Gastrocnemius medialis (tissue), 4 donors: ENCODE measurements around the gene PDE7B.

Experiments used
- POLR2A ChIP-seq, 2 donors: fragments of 450-650 bp; IDR thresholded peaks; one replicate each; pipeline ENCODE4 v1.6.1; 2017; ENCODE audit warnings: antibody characterized with exemption in 2 of 2, mild to moderate bottlenecking in 2 of 2, moderate library complexity in 2 of 2
- TF ChIP-seq, protein P1 (sequence below), 5 experiments: fragments of 450-650 bp in 3 of 5; fragments of 200-600 bp in 2 of 5; sonication (generic) in 2 of 5; IDR thresholded peaks in 4 of 5; conservative IDR thresholded peaks in 1 of 5; 1 replicate in 4 of 5; 2 replicates in 1 of 5; pipeline ENCODE4 v1.5.1; 2016 to 2019; ENCODE audit warnings: antibody characterized with exemption in 5 of 5, mild to moderate bottlenecking in 3 of 5, moderate library complexity in 3 of 5

GRCh38 chr6:136024711-136025110 lies 173.2 kb downstream of the PDE7B start:
- no peak for TF ChIP-seq POLR2A (IDR thresholded peaks at IDR 0.05)
- TF ChIP-seq, protein P1, sequence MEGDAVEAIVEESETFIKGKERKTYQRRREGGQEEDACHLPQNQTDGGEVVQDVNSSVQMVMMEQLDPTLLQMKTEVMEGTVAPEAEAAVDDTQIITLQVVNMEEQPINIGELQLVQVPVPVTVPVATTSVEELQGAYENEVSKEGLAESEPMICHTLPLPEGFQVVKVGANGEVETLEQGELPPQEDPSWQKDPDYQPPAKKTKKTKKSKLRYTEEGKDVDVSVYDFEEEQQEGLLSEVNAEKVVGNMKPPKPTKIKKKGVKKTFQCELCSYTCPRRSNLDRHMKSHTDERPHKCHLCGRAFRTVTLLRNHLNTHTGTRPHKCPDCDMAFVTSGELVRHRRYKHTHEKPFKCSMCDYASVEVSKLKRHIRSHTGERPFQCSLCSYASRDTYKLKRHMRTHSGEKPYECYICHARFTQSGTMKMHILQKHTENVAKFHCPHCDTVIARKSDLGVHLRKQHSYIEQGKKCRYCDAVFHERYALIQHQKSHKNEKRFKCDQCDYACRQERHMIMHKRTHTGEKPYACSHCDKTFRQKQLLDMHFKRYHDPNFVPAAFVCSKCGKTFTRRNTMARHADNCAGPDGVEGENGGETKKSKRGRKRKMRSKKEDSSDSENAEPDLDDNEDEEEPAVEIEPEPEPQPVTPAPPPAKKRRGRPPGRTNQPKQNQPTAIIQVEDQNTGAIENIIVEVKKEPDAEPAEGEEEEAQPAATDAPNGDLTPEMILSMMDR (IDR thresholded peaks at IDR 0.05 in 4 of 5, conservative IDR thresholded peaks at IDR 0.05 in 1 of 5), result no peak
